Lower leg skin (tissue), 4 donors: ENCODE measurements around the gene NRG3. TPM values are rescaled to one million over a fixed set of nuclear protein-coding genes. Genes with fewer than 3 reads are reported as not detected.

Experiments
- DNase-seq, 2 donors: peaks; one replicate each; pipeline ENCODE4 v3.0.0-alpha.2; 2019; ENCODE audit warnings: low spot score in 2 of 2
- H3K4me3 ChIP-seq: fragments of 200-600 bp; sonication (generic); 2 replicates; pipeline ENCODE4 v1.5.1; 2017; ENCODE audit warnings: mild to moderate bottlenecking, low read depth; ENCODE audit not compliant: poor library complexity, severe bottlenecking
- CTCF ChIP-seq, 3 donors: fragments of 450-650 bp; IDR thresholded peaks; one replicate each; pipeline ENCODE4 v1.5.1; 2016; ENCODE audit warnings: antibody characterized with exemption in 3 of 3, mild to moderate bottlenecking in 3 of 3, moderate library complexity in 2 of 3
- POLR2A ChIP-seq, 2 donors: fragments of 450-650 bp; IDR thresholded peaks; one replicate each; pipeline ENCODE4 v1.6.1; 2016 to 2017; ENCODE audit warnings: antibody characterized with exemption in 2 of 2, mild to moderate bottlenecking in 1 of 2, moderate library complexity in 1 of 2
- WGBS, 2 donors: methylation state at CpG; one replicate each; pipeline ENCODE4 v1.1.5; 2018; 5-methylcytosine and 5-hydroxymethylcytosine counted together
- intact Hi-C: fragments of 100-400 bp; cut with DNase I; formaldehyde crosslinking; loops from one replicate; pipeline ENCODE4 v1.15.0; 2023; ENCODE audit warnings: low total_unique reads
- total RNA-seq, 4 donors: library from RNA; depleted of rRNA; stranded (reverse); fragments of >200 nt; gene quantifications; one replicate each; pipeline ENCODE4 v1.1.0, GENCODE V29; 2016

NRG3 gene
- total RNA-seq, 4 donors from 2014 or later: 0.15 to 2.5 (median 0.50) TPM

GRCh38 chr10:83023662-83024061 is 1148.7 kb downstream of the NRG3 start:
- no peak overlapping the region for H3K4me3 ChIP-seq
- no peak for TF ChIP-seq POLR2A (IDR thresholded peaks at IDR 0.05)
- no peak for TF ChIP-seq CTCF (IDR thresholded peaks at IDR 0.05)
- WGBS, 2 donors: 13 to 28% methylated on average over 2 of the region's 2 CpGs
- intact Hi-C loops: no loop called here
- DNase-seq: no peak
